Sigmoid colon (tissue), 7 donors: ENCODE measurements around the gene AP2A2. TPM values are rescaled to one million over a fixed set of nuclear protein-coding genes. Genes with fewer than 3 reads are reported as not detected.

Source experiments
- DNase-seq: peaks from one replicate; pipeline ENCODE4 v3.0.0-alpha.2; 2019
- H3K27ac ChIP-seq, 4 donors: fragments of 200-600 bp; sonication (generic); one replicate each; pipeline ENCODE4 v1.5.1; 2016 to 2019; ENCODE audit warnings: mild to moderate bottlenecking in 1 of 4
- H3K27me3 ChIP-seq, 3 donors: fragments of 200-600 bp; sonication (generic); one replicate each; pipeline ENCODE4 v1.5.1; 2019; ENCODE audit warnings: mild to moderate bottlenecking in 1 of 3
- H3K36me3 ChIP-seq, 4 donors: fragments of 200-600 bp; sonication (generic); one replicate each; pipeline ENCODE4 v1.5.1; 2016 to 2019
- H3K4me1 ChIP-seq, 4 donors: fragments of 200-600 bp; sonication (generic); one replicate each; pipeline ENCODE4 v1.5.1; 2017 to 2019
- H3K4me3 ChIP-seq, 4 donors: fragments of 200-600 bp; sonication (generic); one replicate each; pipeline ENCODE4 v1.5.1; 2017 to 2019; ENCODE audit warnings: mild to moderate bottlenecking in 2 of 4, moderate library complexity in 1 of 4
- H3K9me3 ChIP-seq, 4 donors: fragments of 200-600 bp in 3 of 4; sonication (generic) in 3 of 4; one replicate each; pipeline versions ENCODE4 v1.5.1 to v1.6.1; 2013 to 2019
- EP300 ChIP-seq, 4 donors: sonication (generic); formaldehyde crosslinking; IDR thresholded peaks; one replicate each; pipeline ENCODE4 v1.6.1; 2017; ENCODE audit warnings: antibody characterized with exemption in 4 of 4
- POLR2A ChIP-seq, 2 donors: fragments of 450-650 bp; IDR thresholded peaks; one replicate each; pipeline ENCODE4 v1.6.1; 2016; ENCODE audit warnings: antibody characterized with exemption in 2 of 2, mild to moderate bottlenecking in 2 of 2, moderate library complexity in 2 of 2
- POLR2AphosphoS5 ChIP-seq, 4 donors: sonication (generic); formaldehyde crosslinking; IDR thresholded peaks; one replicate each; pipeline ENCODE4 v1.6.1; 2017; ENCODE audit warnings: antibody characterized with exemption in 4 of 4
- WGBS, 2 donors: extraction: QIAGEN DNeasy Blood & Tissue Kit; methylation state at CpG; one replicate each; pipeline ENCODE4 v1.1.7; 2013; 5-methylcytosine and 5-hydroxymethylcytosine counted together
- intact Hi-C: fragments of 100-400 bp; cut with DNase I; formaldehyde crosslinking; loops from one replicate; pipeline ENCODE4 v1.15.1; 2023
- polyA plus RNA-seq, 3 donors: library from polyadenylated mRNA; stranded (reverse); fragments of 200-250 nt; gene quantifications; one replicate each; pipeline ENCODE4 v1.2.3, GENCODE V29; 2013
- total RNA-seq, 4 donors: library from RNA; depleted of rRNA; stranded (reverse); fragments of >200 nt; gene quantifications; one replicate each; pipeline ENCODE4 v1.1.0, GENCODE V29; 2016
- TF ChIP-seq, protein P1 (sequence below), 4 experiments: fragments of 450-650 bp in 3 of 4; fragments of 200-600 bp in 1 of 4; IDR thresholded peaks; one replicate each; pipeline ENCODE4 v1.5.1; 2016 to 2019; ENCODE audit warnings: antibody characterized with exemption in 4 of 4, mild to moderate bottlenecking in 3 of 4, moderate library complexity in 2 of 4
- donor health status: healthy with polysubstance abuse.
- donor health status: Bipolar disorder and iron deficiency.
- donor health status: healthy.

Gene AP2A2
- total and polyA plus RNA-seq, 7 donors = 21.0 to 78.4 (median 47.0) TPM

DNA sequence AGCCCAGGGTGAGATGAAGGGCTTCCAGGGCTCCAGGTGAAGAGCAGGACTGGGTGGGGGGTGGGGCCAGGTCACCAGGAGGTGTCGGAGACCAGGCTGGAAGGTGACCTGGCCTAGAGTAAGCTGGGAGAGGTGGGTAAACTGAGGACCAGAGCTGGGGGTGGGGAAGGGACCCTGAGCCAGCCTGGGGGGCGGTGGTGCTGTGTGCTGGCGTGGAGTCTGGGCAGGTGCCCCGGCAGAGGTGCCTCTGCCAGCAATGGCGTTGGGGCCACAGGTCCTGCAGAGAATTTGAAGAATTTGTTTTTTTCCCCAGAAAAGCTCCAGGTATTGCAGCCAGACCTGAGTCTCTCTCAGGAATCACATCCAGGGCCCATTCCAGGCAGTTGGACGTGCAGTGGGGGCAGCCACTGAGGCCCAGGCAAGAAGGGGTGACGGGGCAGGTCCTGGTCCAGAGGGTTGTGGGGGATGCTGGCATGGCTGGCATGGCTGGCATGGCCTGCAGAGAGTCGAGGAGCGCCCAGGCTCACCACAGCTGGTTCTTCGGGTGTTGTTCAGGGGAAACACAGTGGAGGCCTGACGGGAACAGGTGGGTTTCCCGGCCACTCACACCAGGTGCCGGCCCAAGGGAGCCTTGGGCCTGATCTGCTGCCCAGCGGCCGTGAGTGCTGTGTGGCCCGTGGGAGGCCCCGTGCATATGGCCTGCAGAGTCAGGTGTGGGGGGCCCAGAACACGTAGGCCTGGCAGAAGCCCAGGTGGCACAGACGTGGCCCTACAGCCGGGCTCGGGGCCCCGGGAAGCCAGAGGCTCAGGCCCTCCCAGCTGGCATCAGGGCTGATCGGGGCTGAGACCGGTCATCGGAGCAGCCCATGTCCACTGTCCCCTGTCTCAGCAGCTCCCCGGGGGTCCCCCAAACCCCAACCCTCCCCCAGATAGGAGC, 117.2 kb downstream of the AP2A2 start:
- 77 to 91% methylated on average over 26 of the region's 26 CpGs for WGBS, 2 donors
- DNase-seq = peak; percentile 58
- H3K36me3 ChIP-seq = no peaks in the 10 kb centered on the region
- H3K4me1 ChIP-seq = no peaks in the 10 kb centered on the region
- no peaks in the 10 kb centered on the region for H3K9me3 ChIP-seq
- H3K27me3 ChIP-seq = peaks cover 4 to 44% (median 24%) of the 10 kb centered on the region in 3 donors
- no peak overlapping the region for H3K4me3 ChIP-seq
- no peak overlapping the region for H3K27ac ChIP-seq
- intact Hi-C loops = no loop called here
- TF ChIP-seq POLR2A (IDR thresholded peaks at IDR 0.05) (no peak), POLR2AphosphoS5 (IDR thresholded peaks at IDR 0.05) (no peak), EP300 (IDR thresholded peaks at IDR 0.05) (no peak)
- TF ChIP-seq, protein P1, sequence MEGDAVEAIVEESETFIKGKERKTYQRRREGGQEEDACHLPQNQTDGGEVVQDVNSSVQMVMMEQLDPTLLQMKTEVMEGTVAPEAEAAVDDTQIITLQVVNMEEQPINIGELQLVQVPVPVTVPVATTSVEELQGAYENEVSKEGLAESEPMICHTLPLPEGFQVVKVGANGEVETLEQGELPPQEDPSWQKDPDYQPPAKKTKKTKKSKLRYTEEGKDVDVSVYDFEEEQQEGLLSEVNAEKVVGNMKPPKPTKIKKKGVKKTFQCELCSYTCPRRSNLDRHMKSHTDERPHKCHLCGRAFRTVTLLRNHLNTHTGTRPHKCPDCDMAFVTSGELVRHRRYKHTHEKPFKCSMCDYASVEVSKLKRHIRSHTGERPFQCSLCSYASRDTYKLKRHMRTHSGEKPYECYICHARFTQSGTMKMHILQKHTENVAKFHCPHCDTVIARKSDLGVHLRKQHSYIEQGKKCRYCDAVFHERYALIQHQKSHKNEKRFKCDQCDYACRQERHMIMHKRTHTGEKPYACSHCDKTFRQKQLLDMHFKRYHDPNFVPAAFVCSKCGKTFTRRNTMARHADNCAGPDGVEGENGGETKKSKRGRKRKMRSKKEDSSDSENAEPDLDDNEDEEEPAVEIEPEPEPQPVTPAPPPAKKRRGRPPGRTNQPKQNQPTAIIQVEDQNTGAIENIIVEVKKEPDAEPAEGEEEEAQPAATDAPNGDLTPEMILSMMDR (IDR thresholded peaks at IDR 0.05) = no peak

DNA sequence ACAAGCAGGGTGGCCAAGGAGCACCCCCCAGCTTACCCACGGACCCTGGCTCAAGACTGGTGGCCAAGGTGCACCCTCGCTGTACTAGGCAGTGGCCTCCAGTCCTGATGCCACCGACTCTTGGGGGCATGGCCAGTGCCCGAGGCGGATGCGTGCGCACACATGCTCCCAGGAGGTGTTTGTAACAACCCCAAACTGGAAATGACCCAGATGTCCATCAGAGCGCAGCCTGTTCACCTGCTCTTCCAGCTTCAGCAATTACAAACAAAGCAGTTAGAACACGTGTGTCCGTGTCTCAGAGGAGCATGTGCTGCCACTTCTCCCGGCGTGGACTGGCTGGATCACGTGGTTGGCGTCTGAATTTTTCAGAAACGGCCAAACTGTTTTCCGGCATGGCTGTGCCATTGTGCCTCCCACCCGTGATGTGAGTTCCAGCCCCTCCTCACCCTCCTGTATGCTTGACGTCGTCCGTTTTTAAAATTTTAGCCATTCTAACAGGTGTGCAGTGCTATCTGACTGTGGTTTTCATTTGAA, 118.0 kb downstream of the AP2A2 start:
- no peak for TF ChIP-seq POLR2A (IDR thresholded peaks at IDR 0.05)
- TF ChIP-seq, protein P1 (IDR thresholded peaks at IDR 0.05) = no peak
- TF ChIP-seq POLR2AphosphoS5 (IDR thresholded peaks at IDR 0.05) = no peak
- no peak for TF ChIP-seq EP300 (IDR thresholded peaks at IDR 0.05)
- 54 to 90% methylated on average over 20 of the region's 20 CpGs for WGBS, 2 donors
- Histone ChIP-seq H3K27ac (no peak overlapping the region), H3K36me3 (no peaks in the 10 kb centered on the region), H3K9me3 (no peaks in the 10 kb centered on the region), H3K4me1 (no peaks in the 10 kb centered on the region), H3K4me3 (no peak overlapping the region), H3K27me3 (peaks cover 4 to 46% (median 24%) of the 10 kb centered on the region in 3 donors)
- intact Hi-C loops = no loop called here
- no peak for DNase-seq

DNA sequence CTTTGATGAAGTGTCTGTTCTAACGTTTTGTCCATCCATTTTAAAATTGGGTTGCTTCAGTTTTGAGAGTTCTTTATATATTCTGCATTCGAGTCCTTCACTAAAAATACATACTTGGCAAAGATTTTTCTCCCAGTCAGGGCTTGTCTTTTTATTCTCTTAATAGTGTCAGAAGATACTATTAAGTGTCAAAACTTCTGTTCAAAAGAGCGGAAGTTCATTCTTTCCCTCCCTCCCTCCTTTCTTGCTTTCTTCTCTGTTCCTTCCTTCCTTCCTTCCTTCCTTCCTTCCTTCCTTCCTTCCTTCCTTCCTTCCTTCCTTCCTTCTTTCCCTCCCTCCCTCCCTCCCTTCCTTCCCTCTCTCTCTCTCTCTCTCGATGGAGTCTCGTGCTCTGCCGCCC, 118.5 kb downstream of the AP2A2 start:
- intact Hi-C loops = no loop called here
- Histone ChIP-seq H3K9me3 (no peaks in the 10 kb centered on the region), H3K27me3 (peaks cover 4 to 51% (median 30%) of the 10 kb centered on the region in 3 donors), H3K27ac (no peak overlapping the region), H3K4me1 (no peaks in the 10 kb centered on the region), H3K36me3 (no peaks in the 10 kb centered on the region), H3K4me3 (no peak overlapping the region)
- TF ChIP-seq POLR2AphosphoS5 (IDR thresholded peaks at IDR 0.05) (no peak), EP300 (IDR thresholded peaks at IDR 0.05) (no peak), POLR2A (IDR thresholded peaks at IDR 0.05) (no peak)
- TF ChIP-seq, protein P1 (IDR thresholded peaks at IDR 0.05) = no peak
- whole genome bisulfite sequencing, 2 donors = 58 to 71% methylated on average over 6 of the region's 6 CpGs
- no peak for DNase-seq

DNA sequence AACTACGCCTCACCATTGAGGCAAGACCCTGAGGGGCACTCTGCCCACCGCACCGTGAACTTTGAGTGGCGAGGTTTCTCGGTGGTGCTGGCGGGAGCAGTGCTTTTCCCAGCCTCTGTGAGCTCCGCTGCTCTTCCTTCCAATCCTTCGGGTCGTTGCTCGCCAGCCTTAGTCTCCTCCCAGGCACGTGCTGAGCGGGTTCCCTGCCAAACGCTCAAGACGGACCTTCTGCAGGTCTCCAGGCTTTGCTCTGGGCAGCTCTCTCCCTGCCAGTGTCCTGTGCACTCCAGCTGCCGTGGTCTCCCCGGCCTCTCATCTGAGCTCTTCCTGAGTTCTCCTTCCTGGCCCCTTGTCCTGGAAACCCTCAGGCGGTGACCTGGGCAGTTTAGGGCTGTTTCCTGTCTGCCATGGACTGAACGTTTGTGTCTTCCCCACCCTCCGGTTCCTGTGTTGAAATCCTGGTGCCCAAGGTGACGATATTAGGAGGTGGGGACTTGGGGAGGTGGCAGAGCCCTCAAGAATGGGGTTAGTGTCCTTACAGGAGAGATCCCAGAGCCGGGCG, 122.0 kb downstream of the AP2A2 start:
- TF ChIP-seq, protein P1 (IDR thresholded peaks at IDR 0.05) = no peak
- TF ChIP-seq POLR2A (IDR thresholded peaks at IDR 0.05) = no peak
- TF ChIP-seq POLR2AphosphoS5 (IDR thresholded peaks at IDR 0.05) = no peak
- no peak for TF ChIP-seq EP300 (IDR thresholded peaks at IDR 0.05)
- Histone ChIP-seq H3K4me1 (no peaks in the 10 kb centered on the region), H3K36me3 (no peaks in the 10 kb centered on the region), H3K9me3 (no peaks in the 10 kb centered on the region), H3K27me3 (peaks cover 15 to 63% (median 40%) of the 10 kb centered on the region in 3 donors), H3K27ac (no peak overlapping the region), H3K4me3 (no peak overlapping the region)
- intact Hi-C loops = no loop called here
- DNase-seq = peak; percentile 38
- 48 to 69% methylated on average over 22 of the region's 22 CpGs for WGBS, 2 donors
